HUES64 (cell line): ENCODE measurements around the gene TSPAN17.

ENCODE experiments used
- H3K27ac ChIP-seq: 2 replicates; pipeline ENCODE4 v1.7.0; 2013; ENCODE audit warnings: low read depth, low read length, inconsistent platforms
- H3K27me3 ChIP-seq: 2 replicates; pipeline ENCODE4 v1.6.1; 2013; ENCODE audit warnings: mild to moderate bottlenecking, low read length; ENCODE audit not compliant: insufficient read depth
- H3K36me3 ChIP-seq: 2 replicates; pipeline ENCODE4 v1.6.1; 2013; ENCODE audit warnings: mild to moderate bottlenecking, low read length; ENCODE audit not compliant: insufficient read depth
- H3K4me1 ChIP-seq: 2 replicates; pipeline ENCODE4 v1.6.1; 2013; ENCODE audit warnings: mild to moderate bottlenecking, low read length, moderate library complexity; ENCODE audit not compliant: insufficient read depth
- H3K4me3 ChIP-seq: 2 replicates; pipeline ENCODE4 v1.5.1; 2013; ENCODE audit warnings: mild to moderate bottlenecking, low read length, moderate library complexity
- H3K9ac ChIP-seq: 2 replicates; pipeline ENCODE4 v1.6.1; 2013; ENCODE audit warnings: mild to moderate bottlenecking, low read depth, low read length
- H3K9me3 ChIP-seq: 2 replicates; pipeline ENCODE4 v1.6.1; 2013; ENCODE audit warnings: low read depth, low read length; ENCODE audit not compliant: insufficient read depth
- WGBS: fragments of 150-250, 120-280 bp; methylation state at CpG from one replicate; pipeline ENCODE4 v1.1.7; 2013; ENCODE audit warnings: missing lambda C conversion rate; 5-methylcytosine and 5-hydroxymethylcytosine counted together

The TSPAN17 gene

DNA sequence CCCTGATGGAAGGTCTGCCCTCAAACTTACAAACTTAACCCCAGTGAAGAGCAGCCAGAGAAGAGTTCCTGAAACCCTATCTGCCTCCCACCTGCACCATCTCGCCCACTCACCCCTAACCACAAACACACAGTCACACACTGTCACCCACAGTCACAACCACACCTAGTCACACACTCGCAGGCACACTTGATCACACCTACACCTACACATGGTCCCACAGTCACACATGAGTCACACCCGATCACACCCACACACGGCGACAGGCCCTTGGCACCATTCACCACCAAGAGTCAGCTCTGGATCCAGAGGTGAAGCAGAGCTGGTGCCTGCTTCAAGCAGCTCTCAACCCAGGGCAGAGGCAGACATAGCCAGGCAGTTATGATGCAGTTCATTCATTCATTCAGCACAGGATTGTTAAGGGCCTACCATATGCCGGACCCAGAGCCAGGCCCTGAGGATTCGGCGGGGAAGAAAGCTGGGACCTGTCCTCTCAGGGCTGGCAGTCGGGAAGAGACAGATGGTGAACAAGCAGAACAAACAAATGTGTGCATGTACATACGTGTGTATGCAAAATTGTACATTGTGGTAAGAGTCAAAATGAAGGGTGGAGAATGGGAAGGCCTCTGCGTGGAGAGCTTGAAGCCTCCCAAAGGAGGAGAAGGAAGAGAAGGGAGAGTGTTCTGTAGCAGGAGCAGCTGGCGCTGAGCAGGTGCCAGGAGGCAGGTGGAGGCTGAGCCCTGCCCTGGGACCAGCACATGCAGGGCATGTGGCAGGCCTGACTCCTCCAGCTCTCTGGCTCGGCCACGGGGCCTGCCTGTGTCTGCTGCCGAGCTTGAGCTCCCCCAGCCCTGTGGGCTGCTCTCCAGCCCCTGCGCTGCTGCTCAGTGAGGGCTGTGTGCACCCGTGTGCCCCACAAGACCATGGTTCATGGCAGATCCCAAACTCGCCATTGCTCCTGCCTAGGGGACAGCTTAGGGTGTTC lies 6.4 kb downstream of the TSPAN17 start:
- no peaks in the 10 kb centered on the region for H3K27me3 ChIP-seq
- H3K4me1 ChIP-seq = no peaks in the 10 kb centered on the region
- H3K9ac ChIP-seq = no peak overlapping the region
- H3K36me3 ChIP-seq = peaks cover 21% of the 10 kb centered on the region
- H3K9me3 ChIP-seq = no peaks in the 10 kb centered on the region
- no peak overlapping the region for H3K4me3 ChIP-seq
- no peak overlapping the region for H3K27ac ChIP-seq
- 93% methylated on average over 18 of the region's 18 CpGs for WGBS

DNA sequence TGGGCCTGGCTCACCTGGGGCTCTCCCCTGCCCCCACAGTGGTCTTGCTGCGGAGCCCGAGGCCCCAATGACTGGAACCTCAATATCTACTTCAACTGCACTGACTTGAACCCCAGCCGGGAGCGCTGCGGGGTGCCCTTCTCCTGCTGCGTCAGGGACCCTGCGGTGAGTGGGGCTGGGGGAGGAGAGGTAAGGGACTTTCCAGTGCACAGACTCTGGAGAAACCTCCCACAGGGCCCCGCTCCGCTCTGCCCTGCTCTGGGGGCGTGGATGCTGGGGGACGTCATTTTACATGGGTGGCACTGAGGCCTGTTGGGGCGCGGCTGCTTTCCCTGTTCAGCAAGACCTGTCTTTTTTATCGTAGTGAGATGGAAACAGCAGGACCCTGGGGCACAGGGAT lies 7.6 kb downstream of the TSPAN17 start:
- H3K4me1 ChIP-seq = no peaks in the 10 kb centered on the region
- peaks cover 21% of the 10 kb centered on the region for H3K36me3 ChIP-seq
- no peak overlapping the region for H3K27ac ChIP-seq
- WGBS = 88% methylated on average over 14 of the region's 14 CpGs
- H3K27me3 ChIP-seq = no peaks in the 10 kb centered on the region
- no peak overlapping the region for H3K4me3 ChIP-seq
- no peak overlapping the region for H3K9ac ChIP-seq
- H3K9me3 ChIP-seq = no peaks in the 10 kb centered on the region

DNA sequence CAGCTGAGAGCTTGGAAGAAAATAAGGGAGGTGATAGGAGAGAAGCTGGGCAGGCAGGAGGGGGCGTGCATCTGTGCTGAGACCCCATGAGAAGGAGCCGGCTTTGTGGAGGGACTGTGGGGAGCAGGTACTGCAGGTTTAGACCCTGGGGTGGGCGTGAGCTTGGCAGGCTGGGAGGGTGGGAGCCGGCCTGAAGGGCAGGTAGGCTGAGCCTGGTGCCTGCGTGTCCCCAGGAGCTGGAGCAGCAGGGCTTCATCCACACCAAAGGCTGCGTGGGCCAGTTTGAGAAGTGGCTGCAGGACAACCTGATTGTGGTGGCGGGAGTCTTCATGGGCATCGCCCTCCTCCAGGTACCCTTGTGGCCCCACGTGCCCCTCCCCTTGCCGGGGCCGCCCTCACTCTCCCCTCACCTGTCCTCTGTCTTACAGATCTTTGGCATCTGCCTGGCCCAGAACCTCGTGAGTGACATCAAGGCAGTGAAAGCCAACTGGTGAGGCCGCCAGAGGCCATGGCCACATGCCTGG lies 9.2 kb downstream of the TSPAN17 start:
- 91% methylated on average over 13 of the region's 13 CpGs for WGBS
- H3K36me3 ChIP-seq = peaks cover 21% of the 10 kb centered on the region
- no peak overlapping the region for H3K4me3 ChIP-seq

DNA sequence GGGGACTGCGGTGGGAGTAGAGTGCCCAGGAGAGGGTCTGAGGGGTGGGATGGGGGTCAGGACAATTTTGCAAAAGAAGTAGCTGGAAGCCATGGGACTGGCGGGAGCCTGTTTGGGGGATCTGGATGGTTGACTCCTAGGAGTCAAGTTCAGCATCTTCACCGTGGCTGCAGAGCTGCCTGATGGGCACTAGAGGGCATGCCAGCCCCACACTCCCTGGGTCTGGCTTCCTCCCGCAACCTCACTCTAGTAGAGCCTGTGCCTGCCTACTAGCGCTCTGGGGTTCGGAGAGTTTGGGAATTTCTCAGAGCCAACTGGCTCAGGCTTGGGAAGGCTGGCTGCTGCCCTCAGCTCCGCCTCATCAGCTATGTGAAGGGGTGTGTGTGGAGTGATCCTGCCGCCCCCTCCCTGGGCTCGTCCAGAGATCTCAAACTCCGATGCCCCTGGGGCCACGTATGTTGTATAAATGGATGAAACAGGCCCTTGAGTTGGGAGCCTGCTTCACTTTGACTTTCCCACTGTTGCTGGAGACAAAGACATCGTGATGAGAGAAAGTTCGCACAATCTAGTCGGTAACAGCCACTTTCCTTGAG lies 10.8 kb downstream of the TSPAN17 start:
- WGBS = 66% methylated on average over 14 of the region's 14 CpGs
- no peak overlapping the region for H3K9ac ChIP-seq
- H3K9me3 ChIP-seq = no peaks in the 10 kb centered on the region
- no peak overlapping the region for H3K4me3 ChIP-seq
- H3K27ac ChIP-seq = no peak overlapping the region
- no peaks in the 10 kb centered on the region for H3K27me3 ChIP-seq
- H3K4me1 ChIP-seq = no peaks in the 10 kb centered on the region
- H3K36me3 ChIP-seq = peaks cover 15% of the 10 kb centered on the region

More for the DNA sequence above, 9.2 kb downstream of the TSPAN17 start:
- no peaks in the 10 kb centered on the region for H3K27me3 ChIP-seq
- H3K4me1 ChIP-seq = no peaks in the 10 kb centered on the region
- no peak overlapping the region for H3K27ac ChIP-seq
- H3K9ac ChIP-seq = no peak overlapping the region
- H3K9me3 ChIP-seq = no peaks in the 10 kb centered on the region

DNA sequence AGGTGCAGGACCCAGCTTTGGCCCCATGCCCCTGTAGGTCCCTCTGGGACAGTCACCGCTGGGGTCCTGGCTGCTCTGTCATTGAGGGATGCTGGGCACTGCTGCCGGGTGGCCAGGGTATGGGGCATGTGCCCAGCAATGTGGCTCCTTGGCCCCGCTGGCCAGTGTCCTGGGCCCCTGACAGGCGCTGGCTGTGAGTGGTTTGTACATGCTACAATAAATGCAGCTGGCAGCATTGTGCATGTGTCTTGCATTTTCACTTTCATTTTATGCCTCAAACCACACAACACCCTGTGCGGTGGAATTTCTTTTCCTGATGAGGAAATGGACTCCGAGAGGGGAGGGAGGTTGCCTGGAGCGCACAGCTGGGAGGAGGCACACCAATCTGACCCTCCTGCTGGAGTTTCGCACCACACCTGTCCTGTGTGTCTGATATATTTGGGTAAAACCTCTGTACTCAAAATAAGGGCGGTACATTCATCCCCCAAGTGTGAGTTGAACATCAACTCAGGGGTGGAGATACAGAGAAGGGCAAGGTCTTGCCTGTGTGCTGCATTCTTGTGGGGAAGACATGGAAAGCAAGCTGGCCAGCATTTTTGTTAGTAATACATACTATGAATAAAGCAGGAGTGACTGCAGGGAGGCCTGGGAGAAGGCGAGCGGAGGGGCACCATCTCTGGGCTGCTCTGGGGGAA lies 11.7 kb downstream of the TSPAN17 start:
- Histone ChIP-seq H3K4me1 (no peaks in the 10 kb centered on the region), H3K27ac (no peak overlapping the region), H3K36me3 (peaks cover 9% of the 10 kb centered on the region; the same call in 1 of the 2 replicates), H3K9ac (no peak overlapping the region), H3K4me3 (no peak overlapping the region), H3K9me3 (no peaks in the 10 kb centered on the region), H3K27me3 (no peaks in the 10 kb centered on the region)
- WGBS = 87% methylated on average over 11 of the region's 11 CpGs

DNA sequence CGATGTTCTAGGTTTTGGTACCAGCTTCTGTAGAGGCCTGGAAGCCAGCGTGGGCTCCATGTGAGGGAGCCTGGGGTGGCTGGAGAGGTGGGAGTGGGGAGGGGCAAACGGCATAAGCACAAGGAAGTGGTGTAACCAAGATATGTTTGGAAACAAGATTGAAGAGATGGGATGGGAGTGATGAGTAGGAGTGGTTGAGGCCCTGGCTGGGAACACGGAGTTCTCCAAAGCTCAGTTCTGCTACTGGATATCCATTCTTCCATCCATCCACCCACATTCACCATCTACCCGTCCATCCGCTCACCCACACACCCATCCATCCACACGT lies 12.2 kb downstream of the TSPAN17 start:
- Histone ChIP-seq H3K36me3 (peaks cover 9% of the 10 kb centered on the region; the same call in 1 of the 2 replicates), H3K27ac (no peak overlapping the region), H3K27me3 (no peaks in the 10 kb centered on the region), H3K9me3 (no peaks in the 10 kb centered on the region), H3K4me3 (no peak overlapping the region), H3K4me1 (peaks cover 3% of the 10 kb centered on the region; the same call in 1 of the 2 replicates), H3K9ac (no peak overlapping the region)
- 81% methylated on average over 7 of the region's 7 CpGs for WGBS

DNA sequence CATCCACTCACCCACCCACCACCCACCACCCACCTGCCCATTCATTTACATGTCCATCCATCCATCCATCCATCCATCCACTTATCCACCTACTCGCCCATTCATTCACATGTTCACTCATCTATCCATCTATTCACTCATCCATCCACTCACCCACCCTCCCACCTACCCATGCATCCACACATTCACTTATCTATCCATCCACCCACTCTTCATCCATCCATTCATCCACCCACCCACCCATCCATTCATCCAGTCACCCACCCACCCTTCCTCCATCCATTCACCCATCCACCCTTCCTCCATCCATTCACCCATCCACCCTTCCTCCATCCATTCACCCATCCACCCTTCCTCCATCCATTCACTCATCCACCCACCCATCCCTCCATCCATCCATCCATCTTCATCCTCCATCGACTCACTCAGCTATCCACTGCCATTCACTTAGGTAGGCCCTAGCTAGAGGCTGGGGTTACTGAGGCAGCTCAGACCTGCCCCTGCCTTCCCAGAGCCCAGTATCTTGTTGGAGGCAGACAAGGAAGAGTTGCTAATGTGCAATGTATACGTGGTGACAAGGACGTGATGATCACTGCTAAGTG lies 12.7 kb downstream of the TSPAN17 start:
- no peaks in the 10 kb centered on the region for H3K27me3 ChIP-seq
- H3K9me3 ChIP-seq = no peaks in the 10 kb centered on the region
- no peak overlapping the region for H3K27ac ChIP-seq
- H3K36me3 ChIP-seq = peaks cover 9% of the 10 kb centered on the region; the same call in 1 of the 2 replicates
- no peak overlapping the region for H3K9ac ChIP-seq
- no peak overlapping the region for H3K4me3 ChIP-seq
- H3K4me1 ChIP-seq = peaks cover 5% of the 10 kb centered on the region; the same call in 1 of the 2 replicates
- WGBS = 75% methylated on average over 4 of the region's 4 CpGs

DNA sequence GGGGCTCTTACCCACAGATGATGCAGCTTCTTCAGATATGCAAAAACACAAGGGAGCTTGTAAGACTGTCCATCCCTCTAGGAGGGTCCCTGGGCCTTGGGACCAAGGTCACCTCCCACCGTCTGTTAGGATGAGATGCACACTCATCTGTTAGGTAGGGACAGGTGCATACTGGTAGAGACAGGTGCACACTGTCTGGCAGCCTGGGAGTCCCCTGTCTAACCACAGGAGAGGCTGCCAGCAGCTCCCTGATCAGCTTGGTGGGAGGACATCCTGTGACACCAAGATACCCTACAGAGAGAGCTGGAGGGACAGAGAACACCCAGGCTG lies 13.2 kb downstream of the TSPAN17 start:
- WGBS = 19% methylated on average over 1 of the region's 1 CpG

DNA sequence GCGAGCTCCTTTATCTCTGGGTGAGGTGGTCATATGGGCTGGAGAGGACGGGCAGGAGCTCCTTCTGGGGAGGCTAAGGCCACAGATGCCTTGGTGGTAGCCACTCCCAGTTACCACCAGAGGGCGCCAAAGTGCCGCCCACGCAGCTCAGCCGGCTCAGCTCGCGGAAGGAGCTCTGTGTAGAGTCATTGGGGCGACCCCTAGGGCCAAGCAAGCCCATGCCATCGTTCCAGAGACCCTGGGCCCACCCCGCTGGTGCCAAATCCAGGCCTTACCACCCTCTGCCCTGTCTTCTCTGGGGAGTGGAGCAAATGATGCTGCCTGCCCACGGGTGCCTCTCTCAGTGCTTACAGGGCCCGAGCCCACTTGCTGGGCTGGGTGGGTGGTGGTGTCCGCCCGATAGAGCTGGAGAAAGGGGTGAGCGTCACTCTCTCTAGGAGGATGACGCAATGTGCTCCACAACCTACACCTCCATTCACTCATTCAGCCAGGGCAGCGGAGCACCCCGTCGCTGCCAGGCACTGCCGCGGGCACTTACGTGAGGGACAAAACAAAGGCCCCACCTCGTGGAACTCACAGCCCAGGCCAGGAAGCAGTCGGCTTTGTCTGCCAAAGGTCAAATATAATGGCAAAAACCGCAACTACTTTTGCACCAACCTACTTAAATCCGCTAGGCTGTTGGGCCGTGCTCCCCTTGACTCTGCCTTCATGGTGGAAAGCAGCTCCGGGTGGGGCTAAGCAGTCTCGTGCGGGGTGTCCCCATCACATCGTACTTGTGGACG lies 13.8 kb downstream of the TSPAN17 start:
- H3K9me3 ChIP-seq = no peaks in the 10 kb centered on the region
- H3K4me1 ChIP-seq = peaks cover 5% of the 10 kb centered on the region; the same call in 1 of the 2 replicates
- no peak overlapping the region for H3K9ac ChIP-seq
- H3K27ac ChIP-seq = no peak overlapping the region
- 62% methylated on average over 33 of the region's 33 CpGs for WGBS
- peaks cover 9% of the 10 kb centered on the region; the same call in 1 of the 2 replicates for H3K36me3 ChIP-seq
- H3K4me3 ChIP-seq = no peak overlapping the region
- H3K27me3 ChIP-seq = no peaks in the 10 kb centered on the region

More for the DNA sequence above, 13.2 kb downstream of the TSPAN17 start:
- Histone ChIP-seq H3K27ac (no peak overlapping the region), H3K9ac (no peak overlapping the region), H3K27me3 (no peaks in the 10 kb centered on the region), H3K9me3 (no peaks in the 10 kb centered on the region), H3K4me1 (peaks cover 5% of the 10 kb centered on the region; the same call in 1 of the 2 replicates), H3K4me3 (no peak overlapping the region), H3K36me3 (peaks cover 9% of the 10 kb centered on the region; the same call in 1 of the 2 replicates)

DNA sequence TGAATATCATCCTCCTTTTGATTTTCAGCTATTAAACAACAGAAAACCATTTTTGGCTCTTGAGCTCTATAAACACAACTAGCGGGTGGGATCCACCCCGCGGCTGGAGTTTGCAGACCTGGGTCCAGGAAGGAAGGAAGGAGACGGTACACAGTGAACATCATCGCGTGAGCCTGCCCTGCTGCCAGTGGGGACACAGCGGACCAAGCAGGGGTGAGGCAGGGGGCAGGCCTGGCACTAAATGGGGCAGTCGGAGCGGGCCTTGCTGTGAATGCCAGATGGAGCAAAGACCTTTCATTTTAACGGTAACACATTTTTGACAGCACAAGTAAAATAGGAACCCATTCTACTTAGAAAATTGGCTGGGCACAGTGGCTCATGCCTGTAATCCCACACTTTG lies 14.4 kb downstream of the TSPAN17 start:
- Histone ChIP-seq H3K4me3 (no peak overlapping the region), H3K4me1 (peaks cover 5% of the 10 kb centered on the region; the same call in 1 of the 2 replicates), H3K27me3 (no peaks in the 10 kb centered on the region), H3K9me3 (no peaks in the 10 kb centered on the region), H3K27ac (no peak overlapping the region), H3K36me3 (peaks cover 5% of the 10 kb centered on the region; the same call in 1 of the 2 replicates), H3K9ac (no peak overlapping the region)
- WGBS = 97% methylated on average over 10 of the region's 10 CpGs
